ENCODE results near the gene NSMCE1.

NSMCE1 gene

GRCh38 chr16:27268376-27269299, at the start of gene NSMCE1:
Gene NSMCE1 (minus strand): TSS chr16:27268772. CDS start chr16:27257570, 11,202 bp downstream.
- DNase-seq (ENCODE audit: low read depth): peak; percentile 91

GRCh38 chr16:27317738-27318391, 49.3 kb upstream of the NSMCE1 start:
- DNase-seq (ENCODE audit: low read depth): no peak

GRCh38 chr16:27317320-27317719, 48.7 kb upstream of the NSMCE1 start:
- DNase-seq (ENCODE audit: low read depth): no peak

- DNase-seq (ENCODE audit: low read depth): no peak
These were observed 47.6 kb upstream of the NSMCE1 start for GRCh38 chr16:27316038-27316680.

GRCh38 chr16:27315333-27316037, 46.9 kb upstream of the NSMCE1 start:
- DNase-seq (ENCODE audit: low read depth): peak; percentile 95

- DNase-seq (ENCODE audit: low read depth): no peak
These were observed 46.4 kb upstream of the NSMCE1 start for GRCh38 chr16:27314986-27315332.

- DNase-seq (ENCODE audit: low read depth): peak; percentile 87
These were observed 45.7 kb upstream of the NSMCE1 start for GRCh38 chr16:27314161-27314723.

- peak; percentile 93 for DNase-seq (ENCODE audit: low read depth)
These were observed 45.0 kb upstream of the NSMCE1 start, which contains the start of gene IL4R for GRCh38 chr16:27313422-27314160. Gene IL4R (plus strand): TSS chr16:27313974. CDS start chr16:27340204, 26,230 bp downstream.

GRCh38 chr16:27312580-27313421, 44.2 kb upstream of the NSMCE1 start:
- no peak for DNase-seq (ENCODE audit: low read depth)

GRCh38 chr16:27311897-27312303, 43.3 kb upstream of the NSMCE1 start:
- no peak for DNase-seq (ENCODE audit: low read depth)

GRCh38 chr16:27311448-27311830, 42.9 kb upstream of the NSMCE1 start:
- peak; percentile 72 for DNase-seq (ENCODE audit: low read depth)

GRCh38 chr16:27310576-27311447, 42.2 kb upstream of the NSMCE1 start:
- peak; percentile 88 for DNase-seq (ENCODE audit: low read depth)

- no peak for DNase-seq (ENCODE audit: low read depth)
These were observed 40.2 kb upstream of the NSMCE1 start for GRCh38 chr16:27308792-27309191.

- no peak for DNase-seq (ENCODE audit: low read depth)
These were observed 37.4 kb upstream of the NSMCE1 start for GRCh38 chr16:27305839-27306442.

GRCh38 chr16:27304881-27305745, 36.5 kb upstream of the NSMCE1 start:
- DNase-seq (ENCODE audit: low read depth): peak; percentile 49

GRCh38 chr16:27304102-27304501, 35.5 kb upstream of the NSMCE1 start:
- DNase-seq (ENCODE audit: low read depth): no peak

- no peak for DNase-seq (ENCODE audit: low read depth)
These were observed 34.9 kb upstream of the NSMCE1 start for GRCh38 chr16:27303256-27304100.
